Calu3 (cell line): Measurements from ENCODE around the gene PTF1A. TPM values are rescaled to one million over a fixed set of nuclear protein-coding genes. Genes with fewer than 3 reads are reported as not detected.

Experiments used
- Bru-seq: library from RNA; stranded (reverse); fragments of 400-500 nt; gene quantifications from one replicate; lab custom pipeline; 2021; lab: Mats Ljungman, UMichigan
- BruChase-seq, 2 experiments: library from RNA; stranded (reverse); fragments of 400-500 nt; gene quantifications; one replicate each; lab custom pipeline; 2021; lab: Mats Ljungman, UMichigan
- BruUV-seq: library from RNA; stranded (reverse); fragments of 400-500 nt; replicated peaks from 2 replicates; lab custom pipeline; 2021; lab: Mats Ljungman, UMichigan
- CTCF ChIA-PET: fragments of 300-600 bp; sonication (Branson Sonifier 250); formaldehyde crosslinking; loops from one replicate; lab custom pipeline; 2022; ENCODE audit warnings: antibody characterized with exemption; lab: Charles Lee
- DNase-seq: peaks from one replicate; pipeline ENCODE4 v3.0.0; 2022
- H3K27ac Mint-ChIP-seq: one replicate; pipeline ENCODE4 v1.8.0; 2022; ENCODE audit warnings: mixed read lengths; ENCODE audit not compliant: unreplicated experiment
- H3K27me3 Mint-ChIP-seq: one replicate; pipeline ENCODE4 v1.8.0; 2022; ENCODE audit warnings: mixed read lengths; ENCODE audit not compliant: unreplicated experiment
- H3K36me3 Mint-ChIP-seq: one replicate; pipeline ENCODE4 v1.8.0; 2022; ENCODE audit warnings: mild to moderate bottlenecking, moderate library complexity, mixed read lengths; ENCODE audit not compliant: insufficient read depth, unreplicated experiment
- H3K4me1 Mint-ChIP-seq: one replicate; pipeline ENCODE4 v1.8.0; 2022; ENCODE audit warnings: mild to moderate bottlenecking, low read depth, mixed read lengths; ENCODE audit not compliant: unreplicated experiment
- H3K4me3 Mint-ChIP-seq: one replicate; pipeline ENCODE4 v1.8.0; 2022; ENCODE audit warnings: mild to moderate bottlenecking, low read depth, moderate library complexity, mixed read lengths; ENCODE audit not compliant: unreplicated experiment
- H3K9me3 Mint-ChIP-seq: one replicate; pipeline ENCODE4 v1.8.0; 2022; ENCODE audit warnings: low read depth, mixed read lengths; ENCODE audit not compliant: unreplicated experiment
- CTCF ChIP-seq: fragments of 200-600 bp; IDR thresholded peaks from one replicate; pipeline ENCODE4 v1.8.0; 2022; ENCODE audit warnings: antibody characterized with exemption; ENCODE audit not compliant: unreplicated experiment
- intact Hi-C: fragments of 100-400 bp; cut with micrococcal nuclease; formaldehyde crosslinking; loops from one replicate; pipeline ENCODE4 v1.10.0; 2022; ENCODE audit not compliant: unreplicated experiment
- long read RNA-seq: library from polyadenylated mRNA; stranded (forward); transcript quantifications from one replicate; pipeline ENCODE4 v2.0.0, GENCODE V29; 2022
- total RNA-seq: library from RNA; stranded (reverse); gene quantifications from 2 replicates; pipeline ENCODE4 v1.2.3, GENCODE V29; 2022

The PTF1A gene
- not detected in 2 replicates for total RNA-seq
- not detected for Bru-seq, nascent RNA
- not detected for BruChase-seq, experiment 1, labeled RNA remaining after a 6-hour chase
- not detected for BruChase-seq, experiment 2, labeled RNA remaining after a 2-hour chase
- long read RNA-seq = 0 reads

- Mint-ChIP-seq H3K27ac (no peak within 1 kb of the TSS), H3K4me1 (no peaks in the 10 kb centered on the region), H3K27me3 (peaks cover 48% of the 10 kb centered on the region), H3K36me3 (no peaks in the 10 kb centered on the region), H3K4me3 (no peak within 1 kb of the TSS), H3K9me3 (no peaks in the 10 kb centered on the region)
- TF ChIP-seq CTCF = no peak
- intact Hi-C loops = no loop called here
- no TSS peak for BruUV-seq
- DNase-seq = no peak
- CTCF ChIA-PET = interaction anchor here (0.5 kb wide), 1 partner anchor 100 kb away, joined by 3 read pairs; no protein-coding TSS in a partner anchor
Measured at GRCh38 chr10:23191764-23192711, at the start of gene PTF1A. Gene PTF1A (plus strand): TSS chr10:23192312. CDS start chr10:23192531, 219 bp downstream.

- H3K4me3 Mint-ChIP-seq = no peak overlapping the region
- no peak for TF ChIP-seq CTCF
- no peak overlapping the region for H3K27ac Mint-ChIP-seq
- peaks cover 13% of the 10 kb centered on the region for H3K27me3 Mint-ChIP-seq
- CTCF ChIA-PET = interaction anchor here (0.6 kb wide), 1 partner anchor 329 kb away, joined by 3 read pairs; no protein-coding TSS in a partner anchor
- no peaks in the 10 kb centered on the region for H3K36me3 Mint-ChIP-seq
- DNase-seq = no peak
- H3K9me3 Mint-ChIP-seq = no peaks in the 10 kb centered on the region
- intact Hi-C loops = no loop called here
- BruUV-seq = no TSS peak
- H3K4me1 Mint-ChIP-seq = no peaks in the 10 kb centered on the region
Measured at GRCh38 chr10:23146258-23146657, 45.9 kb upstream of the PTF1A start.

- intact Hi-C loops = no loop called here
- no peak overlapping the region for H3K27ac Mint-ChIP-seq
- peaks cover 13% of the 10 kb centered on the region for H3K27me3 Mint-ChIP-seq
- H3K36me3 Mint-ChIP-seq = no peaks in the 10 kb centered on the region
- H3K9me3 Mint-ChIP-seq = no peaks in the 10 kb centered on the region
- H3K4me3 Mint-ChIP-seq = no peak overlapping the region
- no TSS peak for BruUV-seq
- CTCF ChIA-PET = interaction anchor here (0.6 kb wide), 1 partner anchor 328 kb away, joined by 3 read pairs; no protein-coding TSS in a partner anchor
- no peaks in the 10 kb centered on the region for H3K4me1 Mint-ChIP-seq
- no peak for DNase-seq
- TF ChIP-seq CTCF = no peak
Measured at GRCh38 chr10:23147035-23147434, 45.1 kb upstream of the PTF1A start.

GRCh38 chr10:23148214-23148613, 43.9 kb upstream of the PTF1A start:
- CTCF ChIA-PET = no interaction called here
- intact Hi-C loops = no loop called here
- Mint-ChIP-seq H3K27ac (no peak overlapping the region), H3K36me3 (no peaks in the 10 kb centered on the region), H3K4me1 (no peaks in the 10 kb centered on the region), H3K4me3 (no peak overlapping the region), H3K9me3 (no peaks in the 10 kb centered on the region), H3K27me3 (peaks cover 13% of the 10 kb centered on the region)
- BruUV-seq = no TSS peak
- no peak for TF ChIP-seq CTCF
- DNase-seq = no peak
